Mucosa of descending colon (tissue), 3 donors: ENCODE measurements around the gene PSTK. TPM values are rescaled to one million over a fixed set of nuclear protein-coding genes. Genes with fewer than 3 reads are reported as not detected.
A peak's percentile ranks its signal among the peaks of the same experiment; 100 is the strongest.

Experiments
- ATAC-seq: fragments of 200-7000 bp; cut with Tn5 transposase; one replicate; pipeline ENCODE4 v1.9.1; 2020; ENCODE audit warnings: mild to moderate bottlenecking, moderate library complexity
- DNase-seq, 3 donors: peaks; one replicate each; pipeline ENCODE4 v3.0.0-alpha.2; 2020
- H3K36me3 ChIP-seq: fragments of 200-600 bp; one replicate; pipeline ENCODE4 v1.8.0; 2021; ENCODE audit warnings: low read depth, mild to moderate bottlenecking
- H3K4me1 ChIP-seq: fragments of 200-600 bp; one replicate; pipeline ENCODE4 v1.8.0; 2021; ENCODE audit warnings: low read depth, mild to moderate bottlenecking
- H3K4me3 ChIP-seq: fragments of 200-600 bp; one replicate; pipeline ENCODE4 v1.8.0; 2021; ENCODE audit warnings: mild to moderate bottlenecking
- H3K9me3 ChIP-seq: fragments of 200-600 bp; one replicate; pipeline ENCODE4 v1.8.0; 2021; ENCODE audit warnings: mild to moderate bottlenecking
- CTCF ChIP-seq: fragments of 200-600 bp; IDR thresholded peaks from one replicate; pipeline ENCODE4 v1.8.0; 2022; ENCODE audit warnings: antibody characterized with exemption, mild to moderate bottlenecking
- intact Hi-C, 2 donors: fragments of 100-400 bp; cut with DNase I in 1 of 2; cut with micrococcal nuclease in 1 of 2; formaldehyde crosslinking; loops; one replicate each; pipeline versions ENCODE4 v1.11.0 to v1.11.1; 2022; cut with DNase I, micrococcal nuclease
- total RNA-seq, 3 donors: library from RNA; stranded (reverse); fragmentation: NEBNext Ultra II Directional in 2 of 3; extraction: Animal tissue kit (Norgen Biotek cat#: 25700) in 2 of 3; gene quantifications; one replicate each; pipeline versions ENCODE4 v1.2.1 to v1.2.4, GENCODE V29; 2021 to 2023
- donor health status: DM: no; HTN: no; CAD: no; lungs with moderate emphysema.
- donor health status: DM: no; HTN: no; CAD: no.
- donor health status: DM: no; HTN: yes; CAD: no.

The PSTK gene
- total RNA-seq, 3 donors from 2014 or later: 2.0 to 4.2 (median 3.1) TPM

DNA sequence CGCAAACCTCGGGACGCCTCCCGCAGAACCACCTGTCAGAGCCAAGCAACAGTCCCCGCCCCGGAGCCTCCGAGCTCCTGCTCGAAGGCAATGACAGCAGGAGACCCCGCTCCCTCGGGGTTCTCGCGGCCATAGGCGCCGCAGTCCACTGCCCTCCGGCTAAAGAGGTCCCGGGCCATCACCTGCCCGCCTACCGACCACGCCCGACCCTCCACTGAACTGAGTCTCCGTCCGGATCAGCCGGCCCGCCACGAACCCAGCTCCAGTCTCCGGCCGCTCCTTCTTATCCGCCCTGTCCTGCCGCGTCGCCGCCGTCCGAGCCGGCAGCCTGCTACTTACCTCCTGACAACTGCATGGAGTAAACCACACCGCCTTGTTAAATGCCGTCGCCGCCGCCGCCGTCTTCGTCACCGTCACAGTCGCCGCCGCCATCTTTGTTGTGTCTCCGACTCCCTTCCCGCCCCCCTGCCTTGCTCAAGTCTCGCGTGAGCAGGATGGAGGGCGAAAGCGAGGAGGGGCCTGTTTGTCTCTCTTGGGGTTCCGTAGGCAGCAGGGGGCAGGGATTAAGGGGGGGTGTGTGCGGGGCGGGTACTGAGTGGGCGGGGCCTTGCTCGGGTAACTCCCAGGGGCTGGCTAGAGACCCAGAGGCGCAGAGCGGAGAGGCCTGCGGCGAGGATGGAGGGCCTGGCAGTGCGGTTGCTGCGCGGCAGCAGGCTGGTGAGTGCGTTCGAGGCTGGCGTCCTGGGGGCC lies 28.3 kb downstream of the PSTK start, which contains the start of the genes ACADSB and IKZF5:
ACADSB (plus strand) TSS at position 652 of the 750 bp plus-strand sequence; CDS start at position 676, 24 bp downstream.
IKZF5 (minus strand) TSS at position 441 of the 750 bp plus-strand sequence. CDS start 10,170 bp downstream, outside the sequence.
- ATAC-seq (peak; percentile 98), DNase-seq (peak; percentile 96 to 97 (median 97))
- TF ChIP-seq CTCF: no peak
- peaks cover 12% of the 10 kb centered on the region for H3K4me1 ChIP-seq
- peak within 1 kb of the TSS; percentile 97 for H3K4me3 ChIP-seq
- no peaks in the 10 kb centered on the region for H3K36me3 ChIP-seq
- intact Hi-C loops: no loop called here
- H3K9me3 ChIP-seq: no peaks in the 10 kb centered on the region

- H3K4me1 ChIP-seq: peaks cover 12% of the 10 kb centered on the region
- ATAC-seq: peak; percentile 28
Measured at GRCh38 chr10:123009105-123009820, 29.1 kb downstream of the PSTK start.

DNA sequence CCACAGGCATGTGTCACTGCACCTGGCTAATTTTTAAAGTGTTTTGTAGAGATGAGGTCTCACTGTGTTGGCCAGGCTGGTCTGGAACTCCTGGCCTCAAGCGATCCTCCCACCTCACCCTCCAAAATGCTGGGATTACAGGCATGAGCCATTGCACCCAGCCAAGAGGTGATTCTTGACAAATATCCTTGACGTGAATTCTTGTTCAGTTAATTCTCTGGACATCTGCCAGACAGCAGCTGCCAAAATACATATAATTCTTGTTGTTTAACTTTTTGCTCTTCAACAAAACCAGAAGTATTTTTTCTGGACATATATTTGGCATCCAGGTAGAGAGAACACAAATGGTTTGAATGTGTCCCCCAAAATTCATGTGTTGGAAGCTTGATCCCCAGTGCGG lies 31.8 kb downstream of the PSTK start:
- DNase-seq: no peak
- no peak for ATAC-seq
- H3K4me1 ChIP-seq: peaks cover 9% of the 10 kb centered on the region
- no peak overlapping the region for H3K4me3 ChIP-seq
- intact Hi-C loops: no loop called here
- H3K36me3 ChIP-seq: no peaks in the 10 kb centered on the region
- H3K9me3 ChIP-seq: no peaks in the 10 kb centered on the region
- no peak for TF ChIP-seq CTCF

More at GRCh38 chr10:123009105-123009820, 29.1 kb downstream of the PSTK start:
- H3K9me3 ChIP-seq: no peaks in the 10 kb centered on the region
- intact Hi-C loops: no loop called here
- peak; percentile 38 to 62 (median 58) for DNase-seq
- TF ChIP-seq CTCF: no peak
- H3K4me3 ChIP-seq: peak overlapping the region; percentile 97
- H3K36me3 ChIP-seq: no peaks in the 10 kb centered on the region

DNA sequence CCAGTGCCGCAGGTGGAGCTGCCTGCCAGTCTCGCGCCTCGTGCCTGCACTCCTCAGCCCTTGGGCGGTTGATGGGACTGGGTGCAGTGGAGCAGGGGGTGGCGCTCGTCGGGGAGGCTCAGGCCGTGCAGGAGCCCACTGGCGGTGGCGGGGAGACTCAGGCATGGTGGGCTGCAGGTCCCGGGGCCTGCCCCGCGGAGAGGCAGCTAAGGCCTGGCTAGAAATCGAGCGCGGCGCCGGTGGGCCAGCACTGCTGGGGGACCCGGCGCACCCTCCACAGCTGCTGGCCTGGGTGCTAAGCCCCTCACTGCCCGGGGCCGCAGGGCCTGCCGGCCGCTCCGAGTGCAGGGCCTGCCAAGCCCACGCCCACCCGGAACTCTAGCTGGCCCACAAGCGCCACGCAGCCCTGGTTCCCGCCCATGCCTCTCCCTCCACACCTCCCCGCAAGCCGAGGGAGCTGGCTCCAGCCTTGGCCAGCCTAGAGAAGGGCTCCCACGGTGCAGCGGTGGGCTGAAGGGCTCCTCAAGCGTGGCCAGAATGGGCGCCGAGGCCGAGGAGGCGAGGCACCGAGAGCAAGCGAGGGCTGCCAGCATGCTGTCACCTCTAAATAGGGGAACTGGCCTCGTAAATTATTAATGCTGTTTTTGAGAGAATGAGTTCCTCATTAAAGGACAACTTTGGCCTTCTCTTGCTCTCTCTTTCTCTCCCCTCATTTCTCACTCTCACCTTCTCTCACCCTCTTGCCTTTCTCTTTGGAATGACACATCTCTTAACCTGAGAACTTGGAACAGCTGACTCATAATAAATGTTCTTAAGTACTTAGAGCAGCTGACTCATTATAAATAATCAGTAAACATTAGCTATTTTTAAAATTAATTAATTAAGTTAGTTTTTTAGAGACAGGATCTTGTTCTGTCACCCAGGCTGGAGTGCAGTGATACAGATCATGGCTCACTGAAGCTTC lies 33.5 kb downstream of the PSTK start:
- no peak overlapping the region for H3K4me3 ChIP-seq
- no peaks in the 10 kb centered on the region for H3K9me3 ChIP-seq
- intact Hi-C loops: no loop called here
- H3K4me1 ChIP-seq: peaks cover 3% of the 10 kb centered on the region
- H3K36me3 ChIP-seq: no peaks in the 10 kb centered on the region
- DNase-seq (no peak), ATAC-seq (no peak)
- TF ChIP-seq CTCF: no peak

GRCh38 chr10:123014772-123015171 lies 34.6 kb downstream of the PSTK start:
- intact Hi-C loops: no loop called here
- H3K9me3 ChIP-seq: no peaks in the 10 kb centered on the region
- no peak overlapping the region for H3K4me3 ChIP-seq
- H3K36me3 ChIP-seq: no peaks in the 10 kb centered on the region
- no peak for ATAC-seq
- peaks cover 1% of the 10 kb centered on the region for H3K4me1 ChIP-seq
- TF ChIP-seq CTCF: no peak
- DNase-seq: no peak
